GM19463 (cell line): ENCODE data around the gene HMG20A.

Source experiments
- ATAC-seq: cut with Tn5 transposase; IDR thresholded peaks from one replicate; pipeline ENCODE4 v1.9.1; 2021; ENCODE audit warnings: mild to moderate bottlenecking, moderate library complexity; ENCODE audit not compliant: unreplicated experiment

HMG20A gene

GRCh38 chr15:77420610-77421369 is at the start of gene HMG20A:
TSS of gene HMG20A (plus strand) at chr15:77420888. CDS start at chr15:77458408, 37,520 bp downstream.
- peak; percentile 17 for ATAC-seq

- ATAC-seq, result no peak
Observed at GRCh38 chr15:77371850-77372563, 48.7 kb upstream of the HMG20A start.

GRCh38 chr15:77373441-77373840 is 47.2 kb upstream of the HMG20A start:
- ATAC-seq, result no peak

GRCh38 chr15:77375133-77375532 is 45.6 kb upstream of the HMG20A start:
- ATAC-seq, result no peak

GRCh38 chr15:77376770-77377169 is 43.9 kb upstream of the HMG20A start:
- no peak for ATAC-seq

- no peak for ATAC-seq
Observed at GRCh38 chr15:77380033-77380432, 40.7 kb upstream of the HMG20A start.

- ATAC-seq, result no peak
Observed at GRCh38 chr15:77384086-77384485, 36.6 kb upstream of the HMG20A start.

- ATAC-seq, result no peak
Observed at GRCh38 chr15:77384589-77385359, 35.9 kb upstream of the HMG20A start.

GRCh38 chr15:77386626-77387025 is 34.1 kb upstream of the HMG20A start:
- ATAC-seq, result no peak

- no peak for ATAC-seq
Observed at GRCh38 chr15:77387365-77388105, 33.2 kb upstream of the HMG20A start.

GRCh38 chr15:77391372-77391951 is 29.2 kb upstream of the HMG20A start:
- ATAC-seq, result no peak

- no peak for ATAC-seq
Observed at GRCh38 chr15:77392762-77393470, 27.8 kb upstream of the HMG20A start.

GRCh38 chr15:77393471-77393840 is 27.2 kb upstream of the HMG20A start:
- no peak for ATAC-seq

- no peak for ATAC-seq
Observed at GRCh38 chr15:77395013-77395774, 25.5 kb upstream of the HMG20A start.

- no peak for ATAC-seq
Observed at GRCh38 chr15:77396692-77397091, 24.0 kb upstream of the HMG20A start.

- no peak for ATAC-seq
Observed at GRCh38 chr15:77398927-77399326, 21.8 kb upstream of the HMG20A start.

GRCh38 chr15:77400258-77400657 is 20.4 kb upstream of the HMG20A start:
- ATAC-seq, result no peak

GRCh38 chr15:77402740-77403379 is 17.8 kb upstream of the HMG20A start:
- ATAC-seq, result no peak
